HFF-Myc (cell line): ENCODE measurements around the gene PTPRA.
"Not testable (repeated sequence)": the region's sequence is repeated elsewhere in the genome, so short reads cannot be mapped to it uniquely, and the experiment has no call there.

Experiments used
- DNase-seq: peaks from one replicate; pipeline ENCODE4 v3.0.0-alpha.2; 2011; ENCODE audit warnings: low read depth; ENCODE audit errors: extremely low read depth
- H3K4me3 ChIP-seq: replicated peaks from 2 replicates; pipeline ENCODE4 v1.5.1; 2011; ENCODE audit warnings: low read depth, mild to moderate bottlenecking, control low read depth, low read length
- CTCF ChIP-seq: IDR thresholded peaks from 2 replicates; pipeline ENCODE4 v1.5.1; 2012; ENCODE audit warnings: mild to moderate bottlenecking, low read depth, low read length, control low read depth; ENCODE audit errors: missing control alignments

Gene PTPRA

GRCh38 chr20:2894221-2894620 lies 20.9 kb downstream of the PTPRA start:
- DNase-seq = no peak
- H3K4me3 ChIP-seq = no peak overlapping the region
- no peak for TF ChIP-seq CTCF

GRCh38 chr20:2895154-2895553 lies 21.9 kb downstream of the PTPRA start:
- H3K4me3 ChIP-seq, DNase-seq: not testable (repeated sequence)

GRCh38 chr20:2899243-2899642 lies 26.0 kb downstream of the PTPRA start:
- TF ChIP-seq CTCF = no peak
- DNase-seq = no peak
- H3K4me3 ChIP-seq = no peak overlapping the region

GRCh38 chr20:2900845-2901592 lies 27.7 kb downstream of the PTPRA start:
- no peak overlapping the region for H3K4me3 ChIP-seq
- no peak for DNase-seq
- TF ChIP-seq CTCF = no peak

GRCh38 chr20:2902291-2902690 lies 29.0 kb downstream of the PTPRA start:
- TF ChIP-seq CTCF = no peak
- no peak for DNase-seq
- H3K4me3 ChIP-seq = no peak overlapping the region

- no peak overlapping the region for H3K4me3 ChIP-seq
- TF ChIP-seq CTCF = no peak
- DNase-seq = no peak
These were observed 29.5 kb downstream of the PTPRA start for GRCh38 chr20:2902818-2903217.

GRCh38 chr20:2903686-2904085 lies 30.4 kb downstream of the PTPRA start:
- DNase-seq = no peak
- no peak overlapping the region for H3K4me3 ChIP-seq
- TF ChIP-seq CTCF = no peak
